ENCODE results near the gene AQP3. TPM values are rescaled to one million over a fixed set of nuclear protein-coding genes. Genes with fewer than 3 reads are reported as not detected.

Gene AQP3
- total RNA-seq, result 0.66 and 1.0 TPM in 2 replicates

DNA sequence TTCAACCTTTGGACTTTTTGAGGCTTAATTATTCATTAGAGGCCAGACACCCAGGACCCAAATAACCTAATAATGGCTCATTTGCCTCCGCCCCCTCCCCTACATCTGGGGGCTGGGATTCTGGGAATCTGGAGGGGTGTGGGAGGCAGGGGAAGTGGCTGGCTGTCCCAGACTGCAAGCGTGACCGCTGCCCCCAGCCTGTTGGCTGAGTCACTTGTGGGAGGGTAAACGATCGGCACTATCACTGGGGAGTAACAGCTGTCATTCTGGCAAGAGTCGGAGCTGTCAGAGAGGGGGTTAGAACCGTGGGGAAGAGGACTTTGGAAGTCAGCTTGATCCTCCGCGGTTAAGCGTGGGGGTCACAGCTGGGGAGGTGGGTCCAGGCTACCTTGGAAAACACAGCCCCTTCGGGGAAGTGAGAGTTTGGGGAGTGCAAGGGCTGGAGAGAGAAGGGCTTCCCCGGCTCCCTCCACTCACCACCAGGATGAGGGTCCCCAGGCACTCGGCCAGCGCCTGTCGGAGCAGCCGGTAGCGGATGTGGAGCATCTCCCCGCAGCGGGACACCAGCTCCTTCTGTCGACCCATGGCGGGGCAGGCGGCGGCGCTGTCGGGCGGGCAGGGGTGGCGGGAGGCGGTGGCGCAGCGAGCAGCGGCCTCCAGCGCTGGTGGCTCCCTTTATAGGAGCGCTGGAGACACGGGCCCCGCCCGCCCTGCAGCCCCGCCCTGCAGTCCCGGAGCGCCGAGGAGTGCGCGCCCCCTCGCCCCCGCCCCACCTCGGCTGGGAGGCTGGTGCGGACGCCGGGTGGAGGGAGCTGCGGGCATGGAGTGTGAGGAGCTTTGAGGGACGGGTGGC, at the start of gene AQP3:
AQP3 (minus strand) TSS at position 648 of the 853 bp plus-strand sequence; CDS start at position 585, 63 bp downstream.

GRCh38 chr9:33473643-33474352, 26.4 kb upstream of the AQP3 start, which contains the start of gene NOL6:
Gene NOL6 (minus strand): TSS chr9:33473924. CDS start chr9:33473842, 82 bp downstream.

GRCh38 chr9:33402371-33402770, 45.0 kb downstream of the AQP3 start, which contains the start of gene AQP7:
Gene AQP7 (minus strand): TSS chr9:33402568. CDS start chr9:33401262, 1,306 bp downstream.

Other genes with a start within 250 kb of the AQP3 start
- gene SPINK4, start 207.4 kb downstream of the AQP3 start, total RNA-seq, result 0.91 TPM in 1 of 2 replicates, not detected in the other
- gene BAG1, start 182.9 kb downstream of the AQP3 start, total RNA-seq, result 15.5 and 22.3 TPM in 2 replicates
- 86.9 and 96.8 TPM in 2 replicates for gene CHMP5, start 182.5 kb downstream of the AQP3 start, total RNA-seq
- gene NFX1, start 157.1 kb downstream of the AQP3 start, total RNA-seq, result 27.4 and 30.3 TPM in 2 replicates
- gene AQP7, start 45.0 kb downstream of the AQP3 start, total RNA-seq, result 0.13 TPM in 1 of 2 replicates, not detected in the other
- 24.0 and 39.5 TPM in 2 replicates for gene NOL6, start 26.3 kb upstream of the AQP3 start, total RNA-seq
- 0.46 and 1.3 TPM in 2 replicates for gene ANKRD18B, start 76.7 kb upstream of the AQP3 start, total RNA-seq

Measured in smooth muscle cell of the pulmonary artery (primary cell).